NCI-H524 treated with DMSO at 0.1 percent for 48 hours (cell line): ENCODE data around the gene TMCO6.
A peak's percentile ranks its signal among the peaks of the same experiment; 100 is the strongest.
"Not testable (repeated sequence)": the region's sequence is repeated elsewhere in the genome, so short reads cannot be mapped to it uniquely, and the experiment has no call there.

Source experiments
- DNase-seq: peaks from one replicate; lab custom pipeline; 2025; lab: John Stamatoyannopoulos, UW

Gene TMCO6

GRCh38 chr5:140639148-140639981 lies at the start of gene TMCO6:
TMCO6 (plus strand) TSS chr5:140639451; CDS start chr5:140639528, 77 bp downstream.
- peak; percentile 51 for DNase-seq

GRCh38 chr5:140590861-140591260 lies 48.4 kb upstream of the TMCO6 start:
- DNase-seq, result no peak

- DNase-seq, result no peak
These were observed 47.4 kb upstream of the TMCO6 start for GRCh38 chr5:140591747-140592372.

GRCh38 chr5:140593070-140593469 lies 46.2 kb upstream of the TMCO6 start:
- not testable (repeated sequence) for DNase-seq

GRCh38 chr5:140594169-140594568 lies 45.1 kb upstream of the TMCO6 start:
- no peak for DNase-seq

GRCh38 chr5:140595538-140596300 lies 43.5 kb upstream of the TMCO6 start:
- DNase-seq, result no peak

GRCh38 chr5:140596321-140596741 lies 42.9 kb upstream of the TMCO6 start:
- no peak for DNase-seq

- no peak for DNase-seq
These were observed 40.4 kb upstream of the TMCO6 start for GRCh38 chr5:140598836-140599235.

GRCh38 chr5:140600096-140600495 lies 39.2 kb upstream of the TMCO6 start:
- no peak for DNase-seq

- DNase-seq, result no peak
These were observed 37.1 kb upstream of the TMCO6 start for GRCh38 chr5:140602147-140602546.

GRCh38 chr5:140603446-140603698 lies 35.9 kb upstream of the TMCO6 start:
- DNase-seq, result not testable (repeated sequence)

- no peak for DNase-seq
These were observed 35.5 kb upstream of the TMCO6 start for GRCh38 chr5:140603734-140604133.

GRCh38 chr5:140605879-140606278 lies 33.4 kb upstream of the TMCO6 start:
- no peak for DNase-seq

GRCh38 chr5:140607031-140607430 lies 32.2 kb upstream of the TMCO6 start:
- DNase-seq, result no peak

GRCh38 chr5:140608722-140609121 lies 30.5 kb upstream of the TMCO6 start:
- DNase-seq, result no peak

GRCh38 chr5:140609126-140609525 lies 30.1 kb upstream of the TMCO6 start:
- DNase-seq, result no peak

GRCh38 chr5:140611020-140611521 lies 28.2 kb upstream of the TMCO6 start:
- DNase-seq, result no peak

- DNase-seq, result no peak
These were observed 16.9 kb upstream of the TMCO6 start for GRCh38 chr5:140622301-140622700.

- DNase-seq, result not testable (repeated sequence)
These were observed 16.2 kb upstream of the TMCO6 start for GRCh38 chr5:140623061-140623460.

- not testable (repeated sequence) for DNase-seq
These were observed 14.4 kb upstream of the TMCO6 start for GRCh38 chr5:140624886-140625285.

- DNase-seq, result no peak
These were observed 11.3 kb upstream of the TMCO6 start for GRCh38 chr5:140627972-140628371.

- no peak for DNase-seq
These were observed 10.5 kb upstream of the TMCO6 start for GRCh38 chr5:140628711-140629110.
